ENCODE data around the gene SLC17A7.
A peak's percentile ranks its signal among the peaks of the same experiment; 100 is the strongest.

Gene SLC17A7

GRCh38 chr19:49427339-49427738 lies 14.0 kb downstream of the SLC17A7 start:
- DNase-seq: no peak

- peak in 2 of 6 experiments; percentile 13 to 19 for DNase-seq
These were observed 15.3 kb downstream of the SLC17A7 start for GRCh38 chr19:49425922-49426592.

GRCh38 chr19:49425178-49425577 lies 16.1 kb downstream of the SLC17A7 start, which contains the start of gene GFY:
TSS of gene GFY (plus strand) at chr19:49425388. CDS start at chr19:49426431, 1,043 bp downstream.
- DNase-seq: no peak

- DNase-seq: peak in 3 of 6 experiments; percentile 20 to 36 (median 31)
These were observed 17.4 kb downstream of the SLC17A7 start for GRCh38 chr19:49423985-49424303.

- DNase-seq: peak in 1 of 6 experiments; percentile 47
These were observed 18.0 kb downstream of the SLC17A7 start, which contains the start of gene PTH2 for GRCh38 chr19:49423071-49423984. TSS of gene PTH2 (minus strand) at chr19:49423441. CDS start at chr19:49423339, 102 bp downstream.

GRCh38 chr19:49422407-49423070 lies 18.8 kb downstream of the SLC17A7 start:
- DNase-seq: peak in 3 of 6 experiments; percentile 28 to 51 (median 33)

GRCh38 chr19:49421878-49422202 lies 19.5 kb downstream of the SLC17A7 start:
- DNase-seq: no peak

- DNase-seq: peak in 3 of 6 experiments; percentile 21 to 40 (median 29)
These were observed 20.1 kb downstream of the SLC17A7 start for GRCh38 chr19:49421039-49421877.

- no peak for DNase-seq
These were observed 21.1 kb downstream of the SLC17A7 start for GRCh38 chr19:49420227-49420626.

GRCh38 chr19:49419173-49419572 lies 22.2 kb downstream of the SLC17A7 start:
- no peak for DNase-seq

GRCh38 chr19:49418511-49418910 lies 22.8 kb downstream of the SLC17A7 start:
- no peak for DNase-seq

GRCh38 chr19:49417088-49417487 lies 24.2 kb downstream of the SLC17A7 start:
- DNase-seq: no peak

GRCh38 chr19:49415810-49416200 lies 25.5 kb downstream of the SLC17A7 start:
- no peak for DNase-seq

GRCh38 chr19:49415102-49415809 lies 26.1 kb downstream of the SLC17A7 start:
- no peak for DNase-seq

- DNase-seq: no peak
These were observed 27.1 kb downstream of the SLC17A7 start for GRCh38 chr19:49414256-49414655.

- DNase-seq: no peak
These were observed 28.0 kb downstream of the SLC17A7 start for GRCh38 chr19:49413348-49413747.

- no peak for DNase-seq
These were observed 29.5 kb downstream of the SLC17A7 start for GRCh38 chr19:49411681-49412326.

GRCh38 chr19:49409441-49410029 lies 31.8 kb downstream of the SLC17A7 start:
- DNase-seq: peak in 2 of 6 experiments; percentile 26 to 36

GRCh38 chr19:49408816-49409440 lies 32.4 kb downstream of the SLC17A7 start:
- DNase-seq: no peak

GRCh38 chr19:49407482-49408015 lies 33.8 kb downstream of the SLC17A7 start:
- DNase-seq: no peak

All from stimulated activated naive CD4-positive, alpha-beta T cell (primary cell).